GM18951 (cell line): Measurements from ENCODE around the gene SELP.

Experiments
- POLR2A ChIP-seq: IDR thresholded peaks from 4 replicates; pipeline ENCODE4 v1.6.1; 2011; ENCODE audit warnings: mild to moderate bottlenecking; ENCODE audit not compliant: insufficient read length, insufficient read depth; ENCODE audit errors: extremely low read depth
- in situ Hi-C: fragments of 300-500 bp; cut with MboI; formaldehyde crosslinking; loops from one replicate; pipeline ENCODE4 v1.12.0; 2022; ENCODE audit warnings: low sequenced_read_pairs, mixed read lengths, inconsistent platforms; ENCODE audit not compliant: unreplicated experiment

SELP gene

DNA sequence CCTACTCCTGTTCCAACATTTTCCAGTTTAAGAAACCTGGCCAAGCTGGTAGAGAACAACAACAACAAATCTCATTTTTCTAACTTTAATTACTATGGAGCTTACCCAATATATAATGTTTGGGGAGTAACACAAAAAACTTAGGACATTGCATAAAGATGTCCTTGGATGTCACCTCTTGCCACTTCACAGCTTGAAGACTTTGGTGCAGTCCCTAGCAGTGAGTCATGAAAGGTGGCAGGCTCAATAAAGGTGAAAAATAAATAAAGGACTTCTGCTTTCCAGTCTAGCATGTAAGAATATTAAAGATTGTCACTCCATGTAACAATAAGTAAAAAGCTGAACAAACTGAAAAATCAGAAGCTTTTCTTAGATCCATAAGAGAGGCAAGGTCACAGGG lies 17.6 kb upstream of the SELP start:
- no peak for TF ChIP-seq POLR2A
- in situ Hi-C loops = no loop called here

GRCh38 chr1:169644297-169644696 lies 14.4 kb upstream of the SELP start:
- no peak for TF ChIP-seq POLR2A
- in situ Hi-C loops = no loop called here

- no peak for TF ChIP-seq POLR2A
- in situ Hi-C loops = no loop called here
Measured at GRCh38 chr1:169634877-169635276, 5.0 kb upstream of the SELP start.

- no peak for TF ChIP-seq POLR2A
- in situ Hi-C loops = no loop called here
Measured at GRCh38 chr1:169634145-169634544, 4.2 kb upstream of the SELP start.

DNA sequence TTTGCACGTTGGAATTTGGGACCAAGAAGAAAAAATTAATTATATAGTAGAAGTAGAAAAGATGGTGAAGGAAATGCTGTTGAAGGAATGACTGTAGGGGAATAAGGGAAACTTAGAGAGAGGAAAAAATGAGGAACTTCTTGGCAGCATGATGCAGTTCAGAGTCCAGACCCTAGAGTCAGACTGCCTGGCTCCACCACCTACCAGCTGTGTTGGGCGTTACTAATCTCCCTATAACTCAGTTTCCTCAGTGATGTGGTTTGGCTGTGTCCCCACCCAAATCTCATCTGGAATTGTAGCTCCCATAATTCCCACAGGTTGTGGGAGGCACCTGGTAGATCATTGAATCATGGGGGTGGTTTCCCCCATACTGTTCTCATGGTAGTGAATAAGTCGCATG lies 1.3 kb upstream of the SELP start:
- no peak for TF ChIP-seq POLR2A
- in situ Hi-C loops = no loop called here

- in situ Hi-C loops = no loop called here
- no peak for TF ChIP-seq POLR2A
Measured at GRCh38 chr1:169624912-169625311, 5.0 kb downstream of the SELP start.

- in situ Hi-C loops = no loop called here
Measured at GRCh38 chr1:169624122-169624521, 5.8 kb downstream of the SELP start.

GRCh38 chr1:169623132-169623926 lies 6.6 kb downstream of the SELP start:
- in situ Hi-C loops = no loop called here
- no peak for TF ChIP-seq POLR2A

More at GRCh38 chr1:169624122-169624521, 5.8 kb downstream of the SELP start:
- TF ChIP-seq POLR2A = no peak

- in situ Hi-C loops = no loop called here
Measured at GRCh38 chr1:169620565-169620964, 9.4 kb downstream of the SELP start.

DNA sequence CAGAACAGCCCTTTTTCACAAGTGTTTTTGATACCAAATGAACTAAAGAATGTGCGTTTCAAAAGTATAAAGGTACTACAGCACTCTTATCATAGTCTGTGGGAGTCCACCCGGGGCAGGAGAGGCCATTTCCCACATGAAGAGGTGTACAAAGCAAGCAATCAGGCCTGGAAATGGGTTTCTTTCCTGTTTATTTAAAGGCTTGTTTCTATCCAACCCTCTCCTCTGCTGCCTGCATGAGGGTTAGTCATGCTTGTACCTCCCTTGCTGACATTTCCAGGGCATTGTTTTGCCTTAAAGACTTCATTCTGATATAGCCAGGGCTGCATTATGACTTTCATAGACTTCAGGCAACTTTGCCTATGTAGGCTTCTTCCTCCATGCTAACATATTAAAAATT lies 11.6 kb downstream of the SELP start:
- no peak for TF ChIP-seq POLR2A
- in situ Hi-C loops = no loop called here

More at GRCh38 chr1:169620565-169620964, 9.4 kb downstream of the SELP start:
- no peak for TF ChIP-seq POLR2A

DNA sequence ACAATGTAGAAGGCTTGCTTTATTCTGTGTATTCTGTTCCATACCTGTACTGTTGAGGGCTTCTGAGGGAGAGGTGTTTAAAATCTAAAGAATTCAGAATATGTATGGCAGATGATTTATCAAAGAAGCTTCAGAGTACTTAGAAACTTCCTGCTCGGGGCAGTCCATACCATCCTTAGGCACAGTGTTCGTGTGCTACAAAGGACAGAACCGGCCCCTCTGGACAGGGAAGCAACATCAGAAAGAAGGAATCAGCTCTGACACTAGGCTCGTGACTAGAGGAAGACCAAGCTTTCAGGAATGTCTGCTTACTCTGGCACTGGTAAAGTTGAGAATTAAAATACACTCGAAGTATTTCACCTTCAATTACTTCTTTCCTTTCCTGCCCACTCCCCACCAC lies 14.1 kb downstream of the SELP start:
- TF ChIP-seq POLR2A = no peak
- in situ Hi-C loops = no loop called here

DNA sequence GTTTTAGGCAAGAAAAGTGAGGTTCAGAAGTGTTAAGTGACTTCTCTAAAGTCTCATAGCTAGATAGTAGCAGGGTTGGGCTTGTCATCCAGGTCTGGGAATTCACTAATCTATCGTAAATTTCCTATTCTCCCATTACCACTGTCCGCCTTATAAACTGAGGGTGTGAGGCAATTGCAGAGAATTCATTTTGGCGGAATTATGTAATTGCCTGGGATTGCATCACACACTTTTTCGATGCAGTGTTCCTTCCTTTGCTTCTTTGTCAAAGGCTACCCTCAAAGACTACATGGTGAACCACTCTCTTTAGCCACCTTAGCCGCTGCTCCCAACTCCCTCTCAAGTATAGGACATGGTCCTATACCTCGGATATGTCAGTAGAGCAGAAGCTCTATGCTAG lies 19.1 kb downstream of the SELP start:
- in situ Hi-C loops = no loop called here
- no peak for TF ChIP-seq POLR2A

GRCh38 chr1:169610108-169610507 lies 19.8 kb downstream of the SELP start:
- in situ Hi-C loops = no loop called here
- TF ChIP-seq POLR2A = no peak

- in situ Hi-C loops = loop anchor here (10.0 kb wide), 1 partner anchor 97 kb away; no protein-coding TSS in a partner anchor
- TF ChIP-seq POLR2A = no peak
Measured at GRCh38 chr1:169608226-169608625, 21.7 kb downstream of the SELP start.
